ENCODE results near the gene SERGEF.
"Not testable (repeated sequence)": the region's sequence is repeated elsewhere in the genome, so short reads cannot be mapped to it uniquely, and the experiment has no call there.

Gene SERGEF

DNA sequence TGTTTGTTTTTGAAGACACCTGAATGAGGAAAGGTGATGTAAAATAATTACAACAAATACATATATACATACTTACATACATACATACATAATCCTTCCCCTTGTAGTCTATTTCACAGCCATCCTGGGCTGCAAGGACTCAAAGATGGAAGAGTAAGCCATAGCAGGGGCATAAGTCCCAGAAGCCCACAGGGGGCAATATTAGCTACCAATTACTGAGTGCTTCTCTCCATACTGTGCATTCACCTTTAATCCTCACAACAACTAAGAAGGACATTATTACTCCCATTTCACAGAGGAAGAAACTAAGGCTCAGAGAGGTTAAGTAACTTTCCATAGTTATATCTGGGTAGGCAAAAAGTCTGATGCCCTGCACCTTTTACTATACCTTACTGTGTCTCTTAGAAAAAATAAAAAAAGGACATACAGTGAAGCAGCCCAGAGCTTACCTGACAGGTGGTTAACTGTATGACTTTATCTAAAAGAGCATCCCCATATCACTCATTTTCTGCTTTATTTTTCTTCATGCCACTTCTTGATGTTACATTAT is 2.7 kb downstream of the SERGEF start:
- Histone ChIP-seq H3K9ac (ENCODE audit: low read length) (no peak overlapping the region), H3K4me2 (ENCODE audit: low read depth, low read length) (no peak overlapping the region), H3K9me3 (replicated peaks; ENCODE audit: insufficient read depth, low read length) (no peaks in the 10 kb centered on the region), H3F3A (ENCODE audit: insufficient read depth, low read length) (0 out of 2 replicates have a peak, but pooled peaks cover 4% of the 10 kb centered on the region), H3K36me3 (replicated peaks; ENCODE audit: insufficient read depth, low read length) (no peaks in the 10 kb centered on the region), H3K79me2 (ENCODE audit: low read length) (peaks cover 10% of the 10 kb centered on the region; the same call in 1 of the 2 replicates), H2AFZ (ENCODE audit: low read length) (no peak overlapping the region), H3K27me3 (replicated peaks; ENCODE audit: insufficient read depth, low read length) (no peaks in the 10 kb centered on the region), H3K4me3 (ENCODE audit: low read length) (no peak overlapping the region), H3K9me2 (replicated peaks; ENCODE audit: insufficient read depth, low read length) (no peaks in the 10 kb centered on the region), H4K20me1 (ENCODE audit: insufficient read depth, low read length) (no peaks in the 10 kb centered on the region), H3K27ac (ENCODE audit: low read length) (no peak overlapping the region), H3K4me1 (ENCODE audit: low read length) (peaks cover 5% of the 10 kb centered on the region)
- TF ChIP-seq EZH2 (optimal IDR thresholded peaks at IDR 0.05; ENCODE audit: low read depth, low read length) (no peak), EZH2phosphoT487 (IDR thresholded peaks at IDR 0.05; ENCODE audit: low read length) (no peak)
- TF ChIP-seq, protein P1, sequence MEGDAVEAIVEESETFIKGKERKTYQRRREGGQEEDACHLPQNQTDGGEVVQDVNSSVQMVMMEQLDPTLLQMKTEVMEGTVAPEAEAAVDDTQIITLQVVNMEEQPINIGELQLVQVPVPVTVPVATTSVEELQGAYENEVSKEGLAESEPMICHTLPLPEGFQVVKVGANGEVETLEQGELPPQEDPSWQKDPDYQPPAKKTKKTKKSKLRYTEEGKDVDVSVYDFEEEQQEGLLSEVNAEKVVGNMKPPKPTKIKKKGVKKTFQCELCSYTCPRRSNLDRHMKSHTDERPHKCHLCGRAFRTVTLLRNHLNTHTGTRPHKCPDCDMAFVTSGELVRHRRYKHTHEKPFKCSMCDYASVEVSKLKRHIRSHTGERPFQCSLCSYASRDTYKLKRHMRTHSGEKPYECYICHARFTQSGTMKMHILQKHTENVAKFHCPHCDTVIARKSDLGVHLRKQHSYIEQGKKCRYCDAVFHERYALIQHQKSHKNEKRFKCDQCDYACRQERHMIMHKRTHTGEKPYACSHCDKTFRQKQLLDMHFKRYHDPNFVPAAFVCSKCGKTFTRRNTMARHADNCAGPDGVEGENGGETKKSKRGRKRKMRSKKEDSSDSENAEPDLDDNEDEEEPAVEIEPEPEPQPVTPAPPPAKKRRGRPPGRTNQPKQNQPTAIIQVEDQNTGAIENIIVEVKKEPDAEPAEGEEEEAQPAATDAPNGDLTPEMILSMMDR (IDR thresholded peaks at IDR 0.05; ENCODE audit: low read length): 0 out of 2 replicates have a peak, but pooled peaks have one; percentile 4
- DNase-seq: no peak

DNA sequence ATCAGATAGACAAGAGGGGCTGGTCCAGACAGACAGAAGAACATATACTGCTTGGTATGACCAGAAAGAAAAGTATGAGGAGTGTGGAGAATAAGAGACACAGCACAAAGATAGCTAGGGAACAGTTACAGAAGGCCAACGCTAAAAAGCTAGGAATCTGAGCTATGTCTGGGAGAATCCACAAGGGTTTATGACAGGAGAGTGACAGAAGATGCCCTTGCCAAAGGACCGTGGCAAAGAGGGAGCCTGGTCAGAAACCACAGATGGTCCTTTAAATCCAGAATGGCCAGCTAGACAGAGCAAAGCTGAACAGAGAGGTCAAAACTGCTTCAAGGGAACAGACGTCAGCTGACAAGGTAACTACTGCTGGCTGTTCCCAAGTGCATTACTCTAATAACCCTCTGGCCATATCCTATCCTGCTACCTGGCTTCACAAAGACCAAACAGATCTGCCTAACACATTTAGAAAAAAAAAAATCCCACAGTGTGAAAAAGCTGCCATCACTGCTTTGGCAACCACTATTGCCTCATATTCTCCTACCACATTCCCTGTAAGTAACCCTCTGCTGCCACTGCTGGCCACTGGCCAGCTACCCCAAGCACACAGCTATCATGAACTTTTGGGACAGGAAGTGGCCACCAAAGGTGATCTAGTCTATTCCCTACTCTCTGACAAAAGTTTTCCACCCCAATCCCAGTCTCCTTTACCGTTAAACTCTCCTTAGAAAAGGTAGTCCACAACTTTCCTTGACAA is 7.3 kb downstream of the SERGEF start:
- Histone ChIP-seq H3F3A (ENCODE audit: insufficient read depth, low read length) (no peaks in the 10 kb centered on the region), H3K4me2 (ENCODE audit: low read depth, low read length) (no peak overlapping the region), H3K36me3 (replicated peaks; ENCODE audit: insufficient read depth, low read length) (no peaks in the 10 kb centered on the region), H2AFZ (ENCODE audit: low read length) (no peak overlapping the region), H3K27me3 (replicated peaks; ENCODE audit: insufficient read depth, low read length) (no peaks in the 10 kb centered on the region), H3K79me2 (ENCODE audit: low read length) (0 out of 2 replicates have a peak, but pooled peaks cover 4% of the 10 kb centered on the region), H3K9me3 (replicated peaks; ENCODE audit: insufficient read depth, low read length) (no peaks in the 10 kb centered on the region), H3K4me3 (ENCODE audit: low read length) (no peak overlapping the region), H3K27ac (ENCODE audit: low read length) (no peak overlapping the region), H3K9ac (ENCODE audit: low read length) (no peak overlapping the region), H3K9me2 (replicated peaks; ENCODE audit: insufficient read depth, low read length) (no peaks in the 10 kb centered on the region), H3K4me1 (ENCODE audit: low read length) (no peaks in the 10 kb centered on the region), H4K20me1 (ENCODE audit: insufficient read depth, low read length) (no peaks in the 10 kb centered on the region)
- TF ChIP-seq EZH2phosphoT487 (IDR thresholded peaks at IDR 0.05; ENCODE audit: low read length) (no peak), EZH2 (optimal IDR thresholded peaks at IDR 0.05; ENCODE audit: low read depth, low read length) (no peak)
- TF ChIP-seq, protein P1 (IDR thresholded peaks at IDR 0.05; ENCODE audit: low read length): no peak
- DNase-seq: no peak

DNA sequence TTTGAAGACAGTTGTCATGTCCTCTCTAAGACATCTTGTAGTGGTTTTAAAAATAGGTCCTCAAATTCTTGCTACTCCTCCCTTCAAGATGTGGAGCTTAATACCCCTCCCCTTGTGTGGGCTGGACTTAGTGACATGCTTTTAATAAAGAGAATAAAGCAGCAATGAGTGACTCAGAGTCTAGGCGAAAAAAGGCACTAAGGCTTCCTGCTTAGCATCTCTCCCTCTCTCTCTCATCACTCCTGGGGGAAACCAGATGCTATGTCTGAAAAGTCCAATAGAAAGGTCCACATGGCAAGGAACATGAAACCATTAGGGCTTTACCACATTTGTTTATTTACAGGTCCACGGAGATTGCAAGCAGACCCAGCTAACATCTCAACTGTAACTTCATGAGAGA is 11.7 kb downstream of the SERGEF start:
- Histone ChIP-seq H3K9ac (ENCODE audit: low read length) (no peak overlapping the region), H4K20me1 (ENCODE audit: insufficient read depth, low read length) (no peaks in the 10 kb centered on the region)

DNA sequence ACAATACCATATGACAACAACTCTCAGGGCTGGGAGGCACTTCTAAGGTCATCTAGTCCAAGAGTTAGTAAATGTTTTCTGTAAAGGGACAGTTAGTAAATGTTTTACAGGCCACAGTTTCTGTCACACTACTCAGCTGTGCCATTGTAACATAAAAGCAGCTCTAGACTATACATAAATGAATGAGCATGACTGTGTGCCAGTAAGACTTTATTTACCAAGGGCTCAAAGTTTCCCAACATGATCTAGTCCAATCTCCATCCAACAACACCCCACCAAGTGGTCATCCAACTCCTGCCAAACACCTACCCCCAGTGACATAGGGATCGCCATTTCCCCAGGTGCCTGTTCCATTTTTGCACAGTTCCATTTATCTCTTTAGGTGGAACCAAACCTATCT is 12.1 kb downstream of the SERGEF start:
- H4K20me1 ChIP-seq (ENCODE audit: insufficient read depth, low read length): no peaks in the 10 kb centered on the region
- no peaks in the 10 kb centered on the region for H3K79me2 ChIP-seq (ENCODE audit: low read length)
- no peaks in the 10 kb centered on the region for H3K4me1 ChIP-seq (ENCODE audit: low read length)
- no peak overlapping the region for H3K4me3 ChIP-seq (ENCODE audit: low read length)
- no peak overlapping the region for H3K9ac ChIP-seq (ENCODE audit: low read length)
- no peaks in the 10 kb centered on the region for H3K9me3 ChIP-seq (replicated peaks; ENCODE audit: insufficient read depth, low read length)
- H3K4me2 ChIP-seq (ENCODE audit: low read depth, low read length): no peak overlapping the region
- no peaks in the 10 kb centered on the region for H3K9me2 ChIP-seq (replicated peaks; ENCODE audit: insufficient read depth, low read length)
- H3K36me3 ChIP-seq (replicated peaks; ENCODE audit: insufficient read depth, low read length): no peaks in the 10 kb centered on the region
- H2AFZ ChIP-seq (ENCODE audit: low read length): no peak overlapping the region
- DNase-seq: no peak
- no peaks in the 10 kb centered on the region for H3F3A ChIP-seq (ENCODE audit: insufficient read depth, low read length)
- H3K27ac ChIP-seq (ENCODE audit: low read length): no peak overlapping the region
- H3K27me3 ChIP-seq (replicated peaks; ENCODE audit: insufficient read depth, low read length): no peaks in the 10 kb centered on the region
- TF ChIP-seq, protein P1 (IDR thresholded peaks at IDR 0.05; ENCODE audit: low read length): no peak
- TF ChIP-seq EZH2phosphoT487 (IDR thresholded peaks at IDR 0.05; ENCODE audit: low read length) (no peak), EZH2 (optimal IDR thresholded peaks at IDR 0.05; ENCODE audit: low read depth, low read length) (no peak)

More for the DNA sequence above, 11.7 kb downstream of the SERGEF start:
- TF ChIP-seq EZH2 (optimal IDR thresholded peaks at IDR 0.05; ENCODE audit: low read depth, low read length) (no peak), EZH2phosphoT487 (IDR thresholded peaks at IDR 0.05; ENCODE audit: low read length) (no peak)
- Histone ChIP-seq H3K27ac (ENCODE audit: low read length) (no peak overlapping the region), H3K36me3 (replicated peaks; ENCODE audit: insufficient read depth, low read length) (no peaks in the 10 kb centered on the region), H3K9me2 (replicated peaks; ENCODE audit: insufficient read depth, low read length) (no peaks in the 10 kb centered on the region), H3K79me2 (ENCODE audit: low read length) (no peaks in the 10 kb centered on the region), H3K9me3 (replicated peaks; ENCODE audit: insufficient read depth, low read length) (no peaks in the 10 kb centered on the region), H3K4me1 (ENCODE audit: low read length) (no peaks in the 10 kb centered on the region), H2AFZ (ENCODE audit: low read length) (no peak overlapping the region), H3K27me3 (replicated peaks; ENCODE audit: insufficient read depth, low read length) (no peaks in the 10 kb centered on the region), H3F3A (ENCODE audit: insufficient read depth, low read length) (no peaks in the 10 kb centered on the region), H3K4me2 (ENCODE audit: low read depth, low read length) (no peak overlapping the region), H3K4me3 (ENCODE audit: low read length) (no peak overlapping the region)
- no peak for DNase-seq

DNA sequence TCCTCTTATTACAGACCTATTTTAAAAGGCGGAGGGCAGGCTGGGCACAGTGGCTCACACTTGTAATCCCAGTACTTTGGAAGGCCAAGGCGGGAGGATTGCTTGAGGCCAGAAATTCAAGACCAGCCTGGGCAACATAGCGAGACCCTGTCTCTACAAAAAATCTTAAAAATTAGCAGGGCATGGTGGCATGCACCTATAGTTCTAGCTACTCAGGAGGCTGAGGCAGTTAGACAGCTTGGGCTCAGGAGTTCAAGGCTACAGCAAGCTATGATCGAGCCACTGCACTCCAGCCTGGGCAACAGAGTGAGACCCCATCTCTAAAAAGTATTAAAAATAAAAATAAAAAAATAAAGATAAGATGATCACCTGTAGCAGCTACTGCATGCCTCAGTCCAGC is 12.7 kb downstream of the SERGEF start:
- not testable (repeated sequence) for H3K4me1 ChIP-seq (ENCODE audit: low read length); H3K4me2 ChIP-seq (ENCODE audit: low read depth, low read length); H3K9me3 ChIP-seq (replicated peaks; ENCODE audit: insufficient read depth, low read length); H3K9me2 ChIP-seq (replicated peaks; ENCODE audit: insufficient read depth, low read length); H4K20me1 ChIP-seq (ENCODE audit: insufficient read depth, low read length); H3K79me2 ChIP-seq (ENCODE audit: low read length); H3K4me3 ChIP-seq (ENCODE audit: low read length); H2AFZ ChIP-seq (ENCODE audit: low read length); H3K27ac ChIP-seq (ENCODE audit: low read length); H3K36me3 ChIP-seq (replicated peaks; ENCODE audit: insufficient read depth, low read length); H3K9ac ChIP-seq (ENCODE audit: low read length); H3F3A ChIP-seq (ENCODE audit: insufficient read depth, low read length); DNase-seq; H3K27me3 ChIP-seq (replicated peaks; ENCODE audit: insufficient read depth, low read length)
